Uterus (tissue), 2 donors: ENCODE data around the gene FERMT3.

Experiments
- POLR2A ChIP-seq, 2 donors: fragments of 450-650 bp; IDR thresholded peaks; one replicate each; pipeline ENCODE4 v1.6.1; 2016; ENCODE audit warnings: antibody characterized with exemption in 2 of 2, mild to moderate bottlenecking in 1 of 2, moderate library complexity in 1 of 2
- TF ChIP-seq, protein P1 (sequence below), 4 experiments: fragments of 200-600 bp in 2 of 4; fragments of 450-650 bp in 2 of 4; sonication (generic) in 2 of 4; IDR thresholded peaks; one replicate each; pipeline ENCODE4 v1.5.1; 2016 to 2019; ENCODE audit warnings: antibody characterized with exemption in 4 of 4, mild to moderate bottlenecking in 2 of 4, moderate library complexity in 1 of 4

DNA sequence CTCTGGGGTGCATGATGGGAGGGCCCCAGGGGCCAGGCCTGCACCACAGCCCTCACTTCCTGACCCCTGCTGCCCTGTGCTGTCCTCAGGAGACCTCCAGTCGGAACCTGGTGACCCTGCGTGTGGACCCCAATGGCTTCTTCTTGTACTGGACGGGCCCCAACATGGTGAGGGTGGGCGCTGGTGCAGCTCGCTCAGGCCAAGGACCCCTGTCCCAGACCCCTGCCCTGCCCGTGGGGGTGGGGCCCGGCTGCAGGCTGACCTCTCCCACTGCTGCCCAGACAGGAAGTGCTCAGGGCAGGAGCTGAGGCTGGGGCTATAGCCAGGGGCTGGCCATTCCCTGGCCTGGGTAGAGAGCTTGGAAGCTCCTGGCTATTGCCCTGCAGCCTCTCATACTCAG lies 47.8 kb downstream of the FERMT3 start:
- TF ChIP-seq, protein P1, sequence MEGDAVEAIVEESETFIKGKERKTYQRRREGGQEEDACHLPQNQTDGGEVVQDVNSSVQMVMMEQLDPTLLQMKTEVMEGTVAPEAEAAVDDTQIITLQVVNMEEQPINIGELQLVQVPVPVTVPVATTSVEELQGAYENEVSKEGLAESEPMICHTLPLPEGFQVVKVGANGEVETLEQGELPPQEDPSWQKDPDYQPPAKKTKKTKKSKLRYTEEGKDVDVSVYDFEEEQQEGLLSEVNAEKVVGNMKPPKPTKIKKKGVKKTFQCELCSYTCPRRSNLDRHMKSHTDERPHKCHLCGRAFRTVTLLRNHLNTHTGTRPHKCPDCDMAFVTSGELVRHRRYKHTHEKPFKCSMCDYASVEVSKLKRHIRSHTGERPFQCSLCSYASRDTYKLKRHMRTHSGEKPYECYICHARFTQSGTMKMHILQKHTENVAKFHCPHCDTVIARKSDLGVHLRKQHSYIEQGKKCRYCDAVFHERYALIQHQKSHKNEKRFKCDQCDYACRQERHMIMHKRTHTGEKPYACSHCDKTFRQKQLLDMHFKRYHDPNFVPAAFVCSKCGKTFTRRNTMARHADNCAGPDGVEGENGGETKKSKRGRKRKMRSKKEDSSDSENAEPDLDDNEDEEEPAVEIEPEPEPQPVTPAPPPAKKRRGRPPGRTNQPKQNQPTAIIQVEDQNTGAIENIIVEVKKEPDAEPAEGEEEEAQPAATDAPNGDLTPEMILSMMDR (IDR thresholded peaks at IDR 0.05): no peak
- TF ChIP-seq POLR2A (IDR thresholded peaks at IDR 0.05): no peak
